Activated CD8-positive, alpha-beta memory T cell treated with anti-CD3 and anti-CD28 coated beads for 1 hour (primary cell): ENCODE results near the gene NEDD4L.
"Not testable (repeated sequence)": the region's sequence is repeated elsewhere in the genome, so short reads cannot be mapped to it uniquely, and the experiment has no call there.

Source experiments
- DNase-seq, 2 donors: peaks; one replicate each; pipeline ENCODE4 v3.0.0-alpha.2; 2020; ENCODE audit warnings: low read depth in 1 of 2; ENCODE audit errors: extremely low read depth in 1 of 2

The NEDD4L gene

DNA sequence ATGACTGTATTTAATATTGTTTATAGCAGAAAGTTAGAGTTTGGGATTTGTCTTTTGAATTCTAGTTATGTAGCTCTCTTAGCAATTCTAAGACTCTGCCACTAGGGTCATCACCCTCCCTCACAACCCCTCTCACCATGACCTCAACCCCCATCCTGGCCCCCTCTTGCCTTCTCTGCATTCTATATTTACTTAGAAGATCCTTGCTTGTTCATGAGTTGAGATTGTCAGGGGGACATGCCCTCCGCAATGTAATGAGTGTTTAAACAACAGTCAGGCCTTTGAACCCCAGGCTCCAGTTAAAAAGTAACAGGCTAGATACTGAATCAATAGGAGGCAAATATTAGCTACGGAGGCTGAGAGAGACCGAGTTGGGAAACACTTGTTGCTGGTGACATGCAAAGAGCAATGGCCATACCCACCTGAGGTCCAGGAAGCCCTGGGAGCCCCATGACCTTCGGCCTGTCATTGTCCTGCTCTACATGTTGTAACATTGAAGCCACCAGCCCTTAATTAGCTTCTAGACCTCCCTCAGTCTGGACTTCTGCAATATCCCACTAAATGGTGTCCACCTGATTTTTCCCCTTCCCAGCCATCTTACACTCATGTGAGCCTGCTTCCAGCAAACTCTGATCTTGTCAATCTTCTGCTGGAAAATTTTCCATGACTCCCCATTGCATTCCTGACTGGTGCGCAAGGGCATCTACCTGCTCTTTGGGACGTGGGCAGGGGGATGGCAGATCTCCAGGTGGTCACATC is 363.8 kb downstream of the NEDD4L start:
- no peak for DNase-seq

DNA sequence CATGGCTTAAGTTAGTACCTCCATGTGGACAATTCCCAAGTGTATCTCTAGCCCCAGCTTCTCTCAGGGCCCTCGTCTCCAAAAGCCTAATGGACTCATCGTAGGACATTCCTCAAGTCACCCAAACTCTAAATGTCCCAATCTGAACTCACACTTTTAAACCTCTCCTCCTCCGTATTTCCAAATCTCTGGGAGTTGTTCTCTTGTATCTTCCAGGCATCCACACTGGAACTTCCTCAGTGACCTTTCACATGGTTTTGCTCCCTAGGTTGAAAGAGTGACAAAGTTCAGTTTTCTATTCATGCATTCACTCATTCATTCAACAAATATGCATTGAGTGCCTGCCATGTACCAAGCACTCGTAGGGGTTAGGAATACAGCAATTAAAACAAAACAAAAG is 364.6 kb downstream of the NEDD4L start:
- DNase-seq = no peak

DNA sequence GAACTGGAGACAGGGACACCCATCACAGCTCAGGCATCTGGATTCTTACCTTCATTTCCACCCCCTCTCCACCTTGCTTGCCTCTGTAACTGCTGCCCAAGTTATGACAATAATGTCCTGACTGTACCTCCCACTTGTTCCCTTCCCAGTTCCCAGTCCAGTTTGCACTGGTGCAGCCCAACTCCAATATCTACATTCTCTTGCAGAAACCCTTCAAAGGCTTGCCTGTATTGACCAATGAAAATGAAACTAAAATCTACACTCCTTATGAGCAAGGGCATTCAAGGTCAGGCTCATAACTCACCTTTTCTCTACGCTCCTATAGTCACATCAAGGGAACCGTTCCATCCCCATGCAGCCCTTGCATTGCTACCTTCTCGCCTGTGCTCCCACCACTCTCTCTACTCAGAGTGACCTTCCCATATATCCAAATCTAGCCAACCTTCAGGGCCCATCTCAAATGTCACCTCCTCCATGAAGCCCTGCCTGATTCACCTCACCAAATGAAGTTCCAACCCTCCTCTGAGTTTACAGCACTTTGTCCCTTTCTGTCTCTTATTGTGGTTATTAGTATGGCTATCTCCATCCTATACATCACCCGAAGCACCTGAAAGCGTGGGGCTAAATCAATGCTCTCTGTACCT is 365.9 kb downstream of the NEDD4L start:
- no peak for DNase-seq

DNA sequence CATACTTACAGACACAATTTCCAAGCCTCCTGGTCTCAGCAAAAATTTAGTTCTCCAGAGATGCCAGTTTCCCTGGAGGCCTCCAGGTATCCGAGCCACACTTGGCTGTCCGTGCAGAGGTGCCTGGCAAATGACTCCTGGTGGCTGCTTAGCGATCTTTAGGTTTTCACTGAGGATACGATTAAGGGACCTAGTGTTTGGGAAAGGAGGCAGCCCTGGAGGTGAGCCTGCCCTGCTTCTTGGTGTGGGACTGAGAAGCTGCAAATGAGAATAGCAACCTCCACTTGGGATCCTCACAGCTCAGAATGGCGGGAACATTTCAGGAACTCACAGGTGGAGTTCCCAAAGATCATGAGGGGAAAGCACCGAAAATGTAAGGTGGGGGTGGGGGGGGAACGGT is 367.3 kb downstream of the NEDD4L start:
- no peak for DNase-seq

DNA sequence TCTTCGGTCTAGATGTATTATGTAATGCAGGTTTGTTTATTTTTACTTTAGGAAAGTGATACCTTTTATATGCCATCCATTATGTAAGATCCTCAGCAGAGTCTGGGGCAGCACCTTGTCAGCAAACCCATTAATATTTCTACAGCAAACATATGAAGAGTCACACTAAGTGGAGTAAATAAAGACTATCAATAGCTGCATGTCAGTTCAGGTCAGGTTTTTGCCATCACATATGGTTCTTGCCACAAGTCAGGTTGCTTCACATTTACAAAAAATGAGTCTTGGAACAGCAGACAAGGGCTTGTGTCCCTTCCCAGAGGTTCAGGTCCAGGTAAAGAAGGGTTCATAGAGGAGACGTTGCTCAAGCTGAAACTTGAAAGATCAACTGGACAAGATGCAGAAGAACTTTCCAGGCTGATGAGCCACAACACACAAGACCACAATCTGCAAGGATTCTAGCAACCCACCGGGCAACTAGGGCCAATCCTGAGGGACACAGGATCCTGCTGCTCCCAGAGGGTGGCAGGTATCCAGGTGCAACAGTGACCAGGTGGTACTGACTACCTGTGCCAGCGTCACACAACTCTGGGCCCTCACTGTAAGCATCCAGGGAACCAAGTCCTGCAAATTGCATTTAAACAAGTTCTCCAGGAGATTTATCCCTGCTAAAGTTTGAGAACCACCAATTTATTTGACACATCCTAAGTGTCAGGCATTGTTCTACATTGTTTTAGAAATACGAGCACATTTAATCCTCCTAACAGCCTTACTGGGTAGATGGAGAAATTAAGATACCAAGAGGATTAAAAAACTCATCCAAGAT is 369.0 kb downstream of the NEDD4L start:
- DNase-seq = no peak

DNA sequence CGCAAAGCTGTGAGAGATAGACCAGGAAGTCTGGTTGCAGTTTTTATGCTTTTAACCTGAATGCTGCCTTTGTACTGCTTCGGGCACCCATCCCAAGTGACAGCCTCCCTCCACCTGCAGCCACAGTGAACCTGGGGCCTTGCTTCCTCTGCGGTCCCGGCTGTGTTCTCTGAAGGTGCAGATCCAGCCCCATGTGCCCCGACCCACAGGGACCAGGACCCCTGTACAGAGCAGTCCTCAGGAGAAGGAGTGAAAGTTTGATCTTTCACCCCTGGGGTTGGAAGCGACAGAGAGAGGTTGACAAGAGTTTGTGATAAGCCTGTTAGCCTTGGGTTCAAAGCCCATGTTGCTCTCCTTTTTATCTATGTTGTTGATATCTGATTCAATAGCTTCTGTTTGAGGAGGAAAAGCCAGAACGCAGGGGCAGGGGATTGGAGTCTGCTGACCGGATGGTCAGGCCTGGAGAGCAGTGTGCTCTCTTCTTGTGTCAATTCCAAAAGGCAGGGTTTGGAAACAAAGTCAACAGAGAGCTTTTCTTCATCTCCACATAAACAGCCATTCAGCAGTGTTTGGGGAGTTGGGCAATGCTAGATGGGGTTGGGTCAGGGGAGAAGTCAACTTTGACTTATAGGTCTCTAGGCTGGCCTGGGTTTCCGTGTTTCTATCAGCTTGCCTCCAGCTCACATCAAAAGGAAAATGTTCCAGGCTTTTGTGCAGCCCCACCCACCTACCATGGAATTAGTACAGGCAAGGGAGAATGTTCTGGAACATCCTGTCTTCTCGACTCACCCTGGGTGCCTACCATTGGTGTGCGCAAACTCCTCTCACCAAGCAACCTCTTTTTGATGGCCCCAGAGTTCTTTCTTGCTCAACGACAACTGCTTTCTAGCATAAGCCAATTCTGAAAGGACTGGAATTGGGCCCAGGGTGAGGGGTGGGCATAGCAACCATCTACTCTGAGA is 369.9 kb downstream of the NEDD4L start:
- DNase-seq = no peak

DNA sequence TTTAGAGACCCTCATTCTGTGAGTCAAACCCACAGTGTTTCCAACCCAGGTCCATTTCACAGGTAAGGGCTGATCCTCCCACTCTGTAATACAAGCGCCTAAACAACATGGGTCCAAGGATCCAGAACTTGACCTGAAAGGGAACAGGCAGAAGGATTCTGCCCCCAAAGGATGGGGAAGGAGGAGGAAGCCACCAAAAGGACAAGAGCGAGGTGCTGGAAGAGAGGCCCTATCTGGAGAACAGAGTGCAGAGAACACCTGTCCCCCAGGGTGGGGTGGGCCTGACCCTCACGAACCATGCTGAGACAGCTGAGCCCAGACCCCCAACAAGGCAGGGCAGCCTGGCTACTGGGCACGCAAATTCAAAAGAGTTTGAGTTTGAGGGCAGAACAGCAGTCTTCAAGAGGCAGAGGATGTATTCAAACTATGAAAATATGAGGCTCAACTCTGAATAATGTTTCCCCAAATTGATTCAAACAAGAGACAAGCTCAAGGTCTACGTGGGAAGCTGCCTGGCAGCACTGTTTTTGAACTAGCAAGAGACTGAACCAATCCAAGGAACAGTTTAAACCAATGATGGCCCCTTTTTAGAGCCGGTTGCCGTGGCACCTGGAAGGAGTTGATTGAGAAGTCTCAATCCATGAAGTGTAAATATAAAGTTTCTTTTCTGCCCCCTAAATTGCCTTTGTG is 372.1 kb downstream of the NEDD4L start:
- no peak for DNase-seq

DNA sequence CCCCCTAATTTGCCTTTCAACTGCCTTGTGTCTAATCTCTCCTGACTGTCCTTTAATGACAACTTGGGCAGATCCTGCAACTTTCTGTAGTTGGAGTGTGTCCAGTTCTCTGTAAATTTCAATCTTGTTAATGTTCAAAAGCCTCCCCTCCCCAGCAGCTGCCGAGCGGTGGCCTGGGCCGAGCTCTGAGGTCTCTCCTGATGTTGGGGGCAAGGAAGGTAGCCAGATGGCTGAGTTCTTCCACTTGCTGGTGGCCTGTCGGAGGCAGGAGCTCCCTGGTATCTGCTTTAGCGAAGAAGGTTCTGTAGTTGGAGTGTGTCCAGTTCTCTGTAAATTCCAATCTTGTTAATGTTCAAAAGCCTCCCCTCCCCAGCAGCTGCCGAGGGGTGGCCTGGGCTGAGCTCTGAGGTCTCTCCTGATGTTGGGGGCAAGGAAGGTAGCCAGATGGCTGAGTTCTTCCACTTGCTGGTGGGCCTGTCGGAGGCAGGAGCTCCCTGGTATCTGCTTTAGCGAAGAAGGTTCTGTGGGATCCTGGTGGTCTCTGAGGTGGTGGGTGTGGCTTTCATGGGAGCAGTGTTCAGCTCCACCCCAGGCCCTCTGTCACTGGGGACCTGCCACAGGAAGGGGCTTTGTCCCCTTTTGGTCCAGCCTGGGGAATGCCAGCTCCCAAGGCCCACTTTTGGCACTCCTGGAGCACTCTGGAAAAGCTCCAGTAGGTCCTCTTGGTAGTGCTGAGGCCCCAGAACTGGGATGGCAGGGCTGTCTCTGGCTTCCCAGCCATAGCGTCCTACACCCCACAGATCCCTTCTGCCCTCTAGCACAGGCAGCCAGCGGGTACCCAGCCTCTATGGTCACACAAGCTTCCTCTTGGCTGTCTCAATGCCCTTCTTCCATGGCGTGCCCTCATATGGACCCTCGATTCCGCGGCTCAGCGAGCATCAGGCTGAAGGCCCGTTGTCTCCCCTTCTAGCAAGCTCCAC is 373.0 kb downstream of the NEDD4L start:
- no peak for DNase-seq

DNA sequence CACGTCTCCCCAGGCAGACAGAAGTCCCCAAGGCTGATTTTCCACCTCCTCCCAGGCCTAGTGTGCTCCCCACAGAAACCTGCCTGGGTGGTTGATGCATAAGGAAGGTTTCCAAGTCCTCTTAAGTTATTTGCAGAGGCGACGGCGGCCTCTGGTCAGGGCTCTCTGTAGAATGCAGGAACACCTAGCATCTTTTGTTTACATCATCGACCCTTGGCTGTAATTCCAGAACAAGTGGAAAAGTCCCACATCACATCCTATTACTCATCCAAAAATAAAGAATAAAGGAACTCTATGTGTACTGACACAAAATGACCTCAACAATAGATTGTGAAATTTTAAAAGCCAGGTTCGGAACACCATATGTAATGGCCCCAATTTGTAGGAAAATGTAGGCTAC is 373.7 kb downstream of the NEDD4L start:
- DNase-seq = no peak

DNA sequence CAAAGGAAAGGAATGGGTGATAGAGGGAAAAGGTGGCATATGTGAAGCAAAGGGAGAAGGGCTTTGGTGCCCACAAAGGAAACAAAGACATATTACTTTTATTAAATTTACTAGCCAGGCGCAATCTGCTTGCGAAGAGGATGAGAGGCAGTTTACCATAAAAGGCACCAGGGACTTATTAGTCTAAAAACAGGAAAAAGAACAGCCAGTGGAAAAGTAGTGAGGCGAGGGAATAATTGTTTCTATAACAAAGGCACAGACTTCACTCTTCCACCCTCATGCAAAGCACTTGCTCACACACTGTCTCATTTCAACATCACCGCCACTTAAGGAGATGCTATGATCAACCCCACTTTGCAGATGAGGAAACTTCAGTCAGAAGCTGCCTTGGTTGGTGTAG is 374.3 kb downstream of the NEDD4L start:
- no peak for DNase-seq

DNA sequence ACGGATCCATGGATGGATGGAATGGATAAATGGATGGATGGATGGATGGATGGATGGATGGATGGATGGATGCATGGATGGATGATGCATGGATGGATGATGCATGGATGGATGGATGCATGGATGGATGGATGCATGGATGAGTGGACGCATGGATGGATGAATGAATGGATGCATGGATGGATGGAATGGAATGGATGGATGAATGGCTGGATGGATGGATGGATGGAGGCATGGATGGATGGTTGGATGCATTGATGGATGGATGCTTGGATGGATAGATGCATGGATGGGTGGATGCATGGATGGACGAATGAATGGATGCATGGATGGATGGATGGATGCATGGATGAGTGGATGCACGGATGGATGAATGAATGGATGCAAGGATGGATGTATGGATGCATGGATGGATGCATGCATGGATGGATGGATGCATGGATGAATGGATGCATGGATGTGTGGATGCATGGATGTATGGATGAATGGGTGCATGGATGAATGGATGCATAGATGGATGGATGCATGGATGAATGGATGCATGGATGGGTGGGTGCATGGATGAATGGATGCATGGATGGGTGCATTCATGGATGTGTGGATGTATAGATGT is 375.7 kb downstream of the NEDD4L start:
- no peak for DNase-seq

DNA sequence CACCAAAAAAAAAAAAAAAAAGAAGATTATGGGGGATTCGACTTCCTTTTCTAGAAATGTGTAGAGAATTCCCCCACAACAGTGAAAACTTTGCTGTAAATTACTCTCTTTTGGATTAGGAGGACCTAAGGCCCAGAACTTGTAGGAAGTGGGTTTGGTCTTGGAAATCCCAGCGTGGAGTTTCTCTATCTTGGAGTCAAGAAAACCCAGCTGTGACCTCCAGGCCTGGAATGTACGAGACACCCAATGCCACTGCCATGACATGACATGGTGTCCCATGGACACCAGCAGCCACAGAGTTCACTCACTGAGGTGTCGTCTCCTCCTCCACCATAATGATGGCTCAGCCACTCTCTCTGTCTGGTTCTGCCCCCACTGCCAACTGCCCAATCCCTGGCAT is 382.6 kb downstream of the NEDD4L start:
- DNase-seq = no peak

DNA sequence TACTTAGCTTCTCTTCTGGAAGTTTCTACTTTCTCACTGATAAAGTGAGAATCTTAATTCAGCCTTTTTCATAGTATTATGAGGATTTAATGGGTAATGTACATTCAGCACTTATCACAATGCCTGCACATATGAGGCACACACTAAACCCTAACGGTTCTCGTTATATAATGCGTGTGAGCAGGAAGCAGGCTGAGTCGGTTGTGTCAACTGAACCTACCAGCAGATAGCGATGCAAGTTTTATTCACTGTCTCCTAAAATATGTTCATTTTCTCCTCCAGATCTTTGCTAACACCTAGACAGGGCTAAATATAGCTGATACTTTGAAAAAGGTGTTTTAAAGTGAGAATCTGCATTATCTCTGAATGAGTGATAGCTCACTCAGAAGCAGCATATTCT is 383.3 kb downstream of the NEDD4L start:
- no peak for DNase-seq

DNA sequence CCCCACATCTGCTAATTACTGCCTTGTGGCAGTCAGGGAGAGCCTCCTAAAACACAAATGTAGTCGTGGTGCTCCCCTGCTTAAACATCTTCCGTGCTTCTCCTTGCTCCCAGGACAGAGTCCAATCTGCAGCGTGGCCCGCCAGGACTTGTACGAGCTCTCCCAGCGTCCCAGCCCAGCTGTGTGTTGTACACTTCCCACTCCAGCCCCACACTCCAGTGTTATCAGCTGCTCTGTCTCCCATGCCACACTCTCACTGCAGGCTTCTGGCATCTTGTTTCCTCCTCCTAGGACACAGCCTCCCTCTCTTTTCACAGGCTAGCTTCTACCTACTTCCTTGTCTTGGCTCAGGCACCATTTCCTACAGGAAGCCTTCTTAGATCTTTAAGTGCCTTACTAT is 385.4 kb downstream of the NEDD4L start:
- no peak for DNase-seq

DNA sequence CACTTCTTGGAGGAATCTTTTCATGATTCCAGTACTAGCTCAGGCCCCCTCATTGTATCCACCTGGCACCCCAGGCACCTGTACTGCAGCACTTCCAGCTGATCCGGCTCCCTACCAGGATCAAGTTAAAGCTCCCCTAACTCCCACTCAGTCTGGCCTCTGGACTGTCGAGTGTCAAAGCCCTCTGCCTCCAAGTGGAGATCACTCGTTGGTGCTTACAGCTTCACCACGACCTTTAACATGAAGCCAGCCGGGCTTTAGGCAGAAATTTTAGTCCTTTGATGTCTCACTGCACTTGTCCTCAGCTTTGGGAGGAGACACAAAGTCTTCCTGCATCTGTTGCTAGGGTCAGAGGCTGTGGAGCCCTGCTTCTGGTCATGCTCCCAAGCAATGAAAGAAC is 387.2 kb downstream of the NEDD4L start:
- DNase-seq = no peak

DNA sequence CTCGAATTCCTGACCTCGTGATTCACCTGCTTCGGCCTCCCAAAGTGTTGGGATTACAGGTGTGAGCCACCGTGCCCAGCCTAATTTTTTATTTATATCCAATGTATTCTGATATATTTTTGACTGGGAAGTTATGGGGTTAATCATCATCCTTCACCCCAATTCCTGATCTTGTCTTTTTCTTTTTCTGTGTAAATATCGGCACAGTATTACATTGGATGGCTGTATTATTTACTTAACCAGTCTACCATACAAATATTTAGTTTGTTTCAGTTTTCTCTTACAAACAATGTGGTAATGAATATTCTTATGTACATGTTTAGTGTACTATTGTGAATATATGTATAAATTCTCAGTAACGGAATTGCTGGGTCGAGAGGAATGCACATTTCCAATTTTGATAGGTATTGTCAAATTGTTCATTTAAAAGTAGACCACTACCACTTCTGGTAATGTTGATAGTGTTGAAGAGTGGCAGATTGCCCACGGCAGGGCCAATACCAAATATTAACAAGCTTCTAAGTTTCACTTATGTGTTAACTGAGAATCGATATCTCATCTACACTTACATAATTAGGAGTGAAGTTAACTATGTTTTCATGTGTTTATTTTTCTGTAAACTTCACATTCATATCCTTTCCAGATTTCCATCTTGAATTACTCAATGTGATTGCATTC is 388.2 kb downstream of the NEDD4L start:
- no peak for DNase-seq

DNA sequence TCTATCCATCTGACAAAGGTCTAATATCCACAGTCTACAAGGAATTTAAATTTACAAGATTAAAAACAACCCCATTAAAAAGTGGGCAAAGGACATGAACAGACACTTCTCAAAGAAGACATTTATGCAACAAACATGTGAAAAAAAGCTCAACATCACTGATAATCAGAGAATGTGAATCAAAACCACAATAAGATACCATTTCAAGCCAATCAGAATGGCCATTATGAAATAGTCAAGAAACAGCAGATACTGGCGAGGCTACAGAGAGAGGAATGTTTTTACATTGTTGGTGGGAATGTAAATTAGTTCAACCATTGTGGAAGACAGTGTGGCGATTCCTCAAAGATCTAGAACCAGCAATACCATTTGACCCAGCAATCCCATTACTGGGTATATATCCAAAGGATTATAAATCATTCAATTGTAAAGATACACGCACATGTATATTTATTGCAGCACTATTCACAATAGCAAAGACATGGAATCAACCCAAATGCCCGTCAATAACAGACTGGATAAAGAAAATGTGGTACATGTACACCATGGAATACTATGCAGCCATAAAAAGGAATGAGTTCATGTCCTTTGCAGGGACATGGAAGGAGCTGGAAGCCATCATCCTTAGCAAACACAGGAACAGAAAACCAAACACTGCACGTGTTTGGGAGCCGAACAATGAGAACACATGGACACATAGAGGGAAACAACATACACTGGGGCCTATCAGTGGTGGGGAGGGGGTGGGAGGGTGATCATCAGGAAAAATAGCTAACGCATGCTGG is 391.4 kb downstream of the NEDD4L start:
- not testable (repeated sequence) for DNase-seq
